ENCODE measurements around the gene VPS11. TPM values are rescaled to one million over a fixed set of nuclear protein-coding genes. Genes with fewer than 3 reads are reported as not detected.
A peak's percentile ranks its signal among the peaks of the same experiment; 100 is the strongest.

Gene VPS11
- total and polyA plus RNA-seq, 2 experiments from 2014 or later = 11.5 to 13.4 TPM

GRCh38 chr11:119062779-119063178 is 4.8 kb upstream of the VPS11 start (continued):
- TF ChIP-seq, protein P1, sequence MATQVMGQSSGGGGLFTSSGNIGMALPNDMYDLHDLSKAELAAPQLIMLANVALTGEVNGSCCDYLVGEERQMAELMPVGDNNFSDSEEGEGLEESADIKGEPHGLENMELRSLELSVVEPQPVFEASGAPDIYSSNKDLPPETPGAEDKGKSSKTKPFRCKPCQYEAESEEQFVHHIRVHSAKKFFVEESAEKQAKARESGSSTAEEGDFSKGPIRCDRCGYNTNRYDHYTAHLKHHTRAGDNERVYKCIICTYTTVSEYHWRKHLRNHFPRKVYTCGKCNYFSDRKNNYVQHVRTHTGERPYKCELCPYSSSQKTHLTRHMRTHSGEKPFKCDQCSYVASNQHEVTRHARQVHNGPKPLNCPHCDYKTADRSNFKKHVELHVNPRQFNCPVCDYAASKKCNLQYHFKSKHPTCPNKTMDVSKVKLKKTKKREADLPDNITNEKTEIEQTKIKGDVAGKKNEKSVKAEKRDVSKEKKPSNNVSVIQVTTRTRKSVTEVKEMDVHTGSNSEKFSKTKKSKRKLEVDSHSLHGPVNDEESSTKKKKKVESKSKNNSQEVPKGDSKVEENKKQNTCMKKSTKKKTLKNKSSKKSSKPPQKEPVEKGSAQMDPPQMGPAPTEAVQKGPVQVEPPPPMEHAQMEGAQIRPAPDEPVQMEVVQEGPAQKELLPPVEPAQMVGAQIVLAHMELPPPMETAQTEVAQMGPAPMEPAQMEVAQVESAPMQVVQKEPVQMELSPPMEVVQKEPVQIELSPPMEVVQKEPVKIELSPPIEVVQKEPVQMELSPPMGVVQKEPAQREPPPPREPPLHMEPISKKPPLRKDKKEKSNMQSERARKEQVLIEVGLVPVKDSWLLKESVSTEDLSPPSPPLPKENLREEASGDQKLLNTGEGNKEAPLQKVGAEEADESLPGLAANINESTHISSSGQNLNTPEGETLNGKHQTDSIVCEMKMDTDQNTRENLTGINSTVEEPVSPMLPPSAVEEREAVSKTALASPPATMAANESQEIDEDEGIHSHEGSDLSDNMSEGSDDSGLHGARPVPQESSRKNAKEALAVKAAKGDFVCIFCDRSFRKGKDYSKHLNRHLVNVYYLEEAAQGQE (IDR thresholded peaks at IDR 0.05; ENCODE audit: unreplicated experiment) = no peak
- TF ChIP-seq, protein P2, sequence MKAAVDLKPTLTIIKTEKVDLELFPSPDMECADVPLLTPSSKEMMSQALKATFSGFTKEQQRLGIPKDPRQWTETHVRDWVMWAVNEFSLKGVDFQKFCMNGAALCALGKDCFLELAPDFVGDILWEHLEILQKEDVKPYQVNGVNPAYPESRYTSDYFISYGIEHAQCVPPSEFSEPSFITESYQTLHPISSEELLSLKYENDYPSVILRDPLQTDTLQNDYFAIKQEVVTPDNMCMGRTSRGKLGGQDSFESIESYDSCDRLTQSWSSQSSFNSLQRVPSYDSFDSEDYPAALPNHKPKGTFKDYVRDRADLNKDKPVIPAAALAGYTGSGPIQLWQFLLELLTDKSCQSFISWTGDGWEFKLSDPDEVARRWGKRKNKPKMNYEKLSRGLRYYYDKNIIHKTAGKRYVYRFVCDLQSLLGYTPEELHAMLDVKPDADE (IDR thresholded peaks at IDR 0.05) = no peak
- TF ChIP-seq ZNF331 (CRISPR knock-in tag; IDR thresholded peaks at IDR 0.05; ENCODE audit: low read depth) (no peak), ZNF114 (CRISPR knock-in tag; IDR thresholded peaks at IDR 0.05) (no peak), EZH2phosphoT487 (IDR thresholded peaks at IDR 0.05; ENCODE audit: unreplicated experiment) (no peak), STAT1 (IDR thresholded peaks at IDR 0.05; ENCODE audit: unreplicated experiment) (no peak)

- no peaks in the 10 kb centered on the region for H3K4me1 ChIP-seq (ENCODE audit: insufficient read depth)
- Mint-ChIP-seq H3K4me3 (no peak overlapping the region), H3K9me3 (no peaks in the 10 kb centered on the region), H3K36me3 (ENCODE audit: low read depth) (peaks cover 5% of the 10 kb centered on the region), H3K27me3 (ENCODE audit: insufficient read depth, low read depth, poor library complexity) (peaks cover 8% of the 10 kb centered on the region), H3K27ac (no peak overlapping the region), H3K4me1 (peaks cover 6% of the 10 kb centered on the region; the same call in 2 of the 3 replicates)
- DNase-seq (ENCODE audit: low spot score) (peak; percentile 71), ATAC-seq (peak; percentile 59)
- H4K20me1 ChIP-seq (replicated peaks; ENCODE audit: insufficient read depth) = 0 out of 2 replicates have a peak, but pooled peaks cover 6% of the 10 kb centered on the region
- H3K27ac ChIP-seq (ENCODE audit: low read depth) = no peak overlapping the region
- no peak overlapping the region for H2AFZ ChIP-seq
- peaks cover 17% of the 10 kb centered on the region for H3K79me2 ChIP-seq (replicated peaks; ENCODE audit: insufficient read depth)
- H3K4me3 ChIP-seq = no peak overlapping the region
- no peaks in the 10 kb centered on the region for H3K27me3 ChIP-seq (ENCODE audit: insufficient read depth)
- peaks cover 7% of the 10 kb centered on the region; the same call in 1 of the 2 replicates for H3F3A ChIP-seq (replicated peaks; ENCODE audit: low read depth)
- TF ChIP-seq CTCF (conservative IDR thresholded peaks at IDR 0.05; ENCODE audit: low read depth in 2 of 2) (peak; percentile 56 to 71), STAT1 (IDR thresholded peaks at IDR 0.05; ENCODE audit: unreplicated experiment) (no peak), NANOG (IDR thresholded peaks at IDR 0.05; ENCODE audit: borderline replicate concordance) (no peak)
- peaks cover 5% of the 10 kb centered on the region; the same call in 1 of the 2 replicates for H3K36me3 ChIP-seq (ENCODE audit: insufficient read depth)
- 0 out of 2 replicates have a peak, but pooled peaks cover under 1% of the 10 kb centered on the region for H3K9me2 ChIP-seq (ENCODE audit: insufficient read depth)
- no peak overlapping the region for H3K4me2 ChIP-seq
Measured at GRCh38 chr11:119065369-119065768, 2.2 kb upstream of the VPS11 start.

Measured in GM23338 (cell line).